GM12874 (cell line): ENCODE data around the gene DLGAP1.

Experiments used
- TF ChIP-seq, protein P1 (sequence below): IDR thresholded peaks from 2 replicates; pipeline ENCODE4 v1.5.1; 2011; ENCODE audit warnings: low read depth, mild to moderate bottlenecking, control low read depth, low read length, moderate library complexity; ENCODE audit not compliant: insufficient read depth

The DLGAP1 gene

DNA sequence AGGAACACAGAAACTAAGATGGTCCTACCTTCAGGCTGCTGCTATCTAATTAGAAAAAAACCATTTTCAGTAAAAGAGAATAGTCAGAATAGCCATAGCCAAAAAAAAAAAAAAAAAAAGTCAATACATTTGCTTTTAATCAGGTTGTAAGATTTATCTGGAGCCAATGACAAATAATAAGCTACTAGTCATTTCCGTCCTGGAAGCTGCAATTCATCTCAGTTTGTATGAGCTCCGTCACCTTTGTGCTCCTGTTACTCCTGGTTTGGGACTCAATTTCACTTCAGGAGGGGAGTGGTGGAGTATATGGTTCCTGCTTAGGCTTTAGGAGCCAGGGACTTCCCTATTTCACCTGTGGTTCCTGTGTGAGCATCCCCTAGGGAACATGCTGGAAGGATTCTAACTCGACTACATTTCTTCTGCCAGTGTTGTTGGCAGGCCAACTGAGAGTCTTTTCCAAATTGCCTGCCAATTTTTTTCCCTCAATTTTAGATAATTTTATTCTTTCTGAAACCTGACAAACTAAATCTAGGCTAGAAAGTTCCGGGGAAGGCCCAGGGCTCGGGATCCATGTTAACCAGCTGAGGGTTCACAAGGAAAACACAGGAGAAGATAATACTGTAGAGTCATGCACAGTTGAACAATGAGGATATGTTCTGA lies 481.8 kb downstream of the DLGAP1 start:
- TF ChIP-seq, protein P1, sequence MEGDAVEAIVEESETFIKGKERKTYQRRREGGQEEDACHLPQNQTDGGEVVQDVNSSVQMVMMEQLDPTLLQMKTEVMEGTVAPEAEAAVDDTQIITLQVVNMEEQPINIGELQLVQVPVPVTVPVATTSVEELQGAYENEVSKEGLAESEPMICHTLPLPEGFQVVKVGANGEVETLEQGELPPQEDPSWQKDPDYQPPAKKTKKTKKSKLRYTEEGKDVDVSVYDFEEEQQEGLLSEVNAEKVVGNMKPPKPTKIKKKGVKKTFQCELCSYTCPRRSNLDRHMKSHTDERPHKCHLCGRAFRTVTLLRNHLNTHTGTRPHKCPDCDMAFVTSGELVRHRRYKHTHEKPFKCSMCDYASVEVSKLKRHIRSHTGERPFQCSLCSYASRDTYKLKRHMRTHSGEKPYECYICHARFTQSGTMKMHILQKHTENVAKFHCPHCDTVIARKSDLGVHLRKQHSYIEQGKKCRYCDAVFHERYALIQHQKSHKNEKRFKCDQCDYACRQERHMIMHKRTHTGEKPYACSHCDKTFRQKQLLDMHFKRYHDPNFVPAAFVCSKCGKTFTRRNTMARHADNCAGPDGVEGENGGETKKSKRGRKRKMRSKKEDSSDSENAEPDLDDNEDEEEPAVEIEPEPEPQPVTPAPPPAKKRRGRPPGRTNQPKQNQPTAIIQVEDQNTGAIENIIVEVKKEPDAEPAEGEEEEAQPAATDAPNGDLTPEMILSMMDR = no peak

DNA sequence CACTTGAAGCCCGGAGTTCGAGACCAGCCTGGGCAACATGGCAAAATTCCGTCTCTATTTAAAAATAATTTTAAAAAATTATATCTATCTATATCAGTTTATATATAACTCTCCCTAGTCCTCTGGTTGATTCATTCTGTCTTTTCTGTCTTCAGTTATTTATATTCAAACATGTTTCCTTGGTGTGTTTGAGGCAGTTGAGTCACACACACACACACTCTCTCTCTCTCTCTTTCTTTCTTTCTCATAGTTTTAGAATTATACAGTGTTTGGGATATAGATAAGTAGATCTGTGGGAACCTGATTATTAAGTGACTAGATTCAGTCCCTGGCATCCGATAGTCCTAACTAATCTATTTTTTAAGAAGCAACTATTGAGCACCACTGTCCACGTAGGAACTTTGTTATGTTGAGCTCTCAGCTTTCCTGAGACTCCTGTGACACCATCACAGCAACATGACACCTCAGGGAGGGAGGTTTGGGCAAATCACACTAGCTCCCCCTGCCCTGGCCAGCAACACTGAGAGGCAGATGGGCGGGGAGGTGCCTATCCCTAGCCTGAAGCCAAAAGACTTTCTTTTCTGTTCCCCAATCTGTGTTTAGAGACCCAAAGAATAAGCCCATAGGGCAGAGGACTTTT lies 482.7 kb downstream of the DLGAP1 start:
- TF ChIP-seq, protein P1 = no peak

DNA sequence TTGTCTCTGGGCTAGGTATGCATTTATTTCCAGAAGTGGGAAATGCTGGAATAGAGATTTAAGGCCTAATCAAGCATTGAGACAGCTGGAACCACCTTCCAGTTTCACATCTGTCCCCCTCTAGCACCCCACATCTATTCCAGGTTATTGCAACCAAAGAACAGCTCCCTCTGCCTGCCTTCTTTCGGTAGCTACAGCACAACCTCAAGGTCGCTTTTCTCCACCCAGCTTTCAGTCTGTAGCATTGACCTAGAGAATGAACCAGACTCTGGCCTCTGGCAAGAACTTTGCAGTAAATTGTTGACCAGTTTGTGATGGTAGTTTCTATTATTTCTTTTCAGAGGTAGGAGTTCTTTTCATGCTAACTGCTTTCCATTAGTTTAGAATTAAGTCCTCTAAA lies 484.2 kb downstream of the DLGAP1 start:
- TF ChIP-seq, protein P1 = 0 out of 2 replicates have a peak, but pooled peaks have one; percentile 6

DNA sequence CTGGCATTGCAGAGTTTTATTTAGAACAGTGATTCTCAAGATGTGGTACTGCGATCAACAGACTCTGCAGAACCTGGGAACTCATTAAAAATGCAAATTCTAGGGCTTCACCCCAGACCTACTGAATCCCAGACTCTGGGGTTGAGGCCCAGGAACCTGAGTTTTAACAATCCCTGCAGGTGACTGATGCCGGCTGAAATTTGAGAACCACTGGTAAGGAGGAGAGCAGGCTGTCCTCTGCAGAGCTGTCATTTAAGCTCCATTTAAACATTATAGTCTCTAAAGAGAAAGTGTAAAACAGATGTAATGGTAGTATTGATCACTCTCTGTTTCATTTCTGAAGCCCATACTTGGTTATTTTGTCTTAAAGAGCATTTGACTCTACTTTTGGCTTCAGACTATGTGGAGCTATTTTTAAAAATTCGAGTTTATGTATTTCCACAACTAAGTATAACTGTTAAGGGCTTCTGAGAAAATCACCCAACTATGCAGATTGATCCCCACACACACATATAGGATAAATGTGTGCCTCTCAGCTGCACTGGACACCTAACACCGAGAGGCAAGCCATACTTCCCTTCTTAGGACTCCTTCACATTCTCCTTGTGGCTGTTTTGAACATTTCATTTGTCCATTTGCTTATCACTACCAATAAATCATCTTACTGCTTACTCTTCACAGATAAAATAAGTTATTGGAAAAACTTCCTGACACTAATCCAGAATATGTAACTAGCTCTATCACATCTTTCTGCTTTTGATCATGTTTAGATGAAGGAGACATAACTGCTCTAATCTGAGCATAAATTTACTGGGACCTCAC lies 487.5 kb downstream of the DLGAP1 start:
- TF ChIP-seq, protein P1 = no peak

DNA sequence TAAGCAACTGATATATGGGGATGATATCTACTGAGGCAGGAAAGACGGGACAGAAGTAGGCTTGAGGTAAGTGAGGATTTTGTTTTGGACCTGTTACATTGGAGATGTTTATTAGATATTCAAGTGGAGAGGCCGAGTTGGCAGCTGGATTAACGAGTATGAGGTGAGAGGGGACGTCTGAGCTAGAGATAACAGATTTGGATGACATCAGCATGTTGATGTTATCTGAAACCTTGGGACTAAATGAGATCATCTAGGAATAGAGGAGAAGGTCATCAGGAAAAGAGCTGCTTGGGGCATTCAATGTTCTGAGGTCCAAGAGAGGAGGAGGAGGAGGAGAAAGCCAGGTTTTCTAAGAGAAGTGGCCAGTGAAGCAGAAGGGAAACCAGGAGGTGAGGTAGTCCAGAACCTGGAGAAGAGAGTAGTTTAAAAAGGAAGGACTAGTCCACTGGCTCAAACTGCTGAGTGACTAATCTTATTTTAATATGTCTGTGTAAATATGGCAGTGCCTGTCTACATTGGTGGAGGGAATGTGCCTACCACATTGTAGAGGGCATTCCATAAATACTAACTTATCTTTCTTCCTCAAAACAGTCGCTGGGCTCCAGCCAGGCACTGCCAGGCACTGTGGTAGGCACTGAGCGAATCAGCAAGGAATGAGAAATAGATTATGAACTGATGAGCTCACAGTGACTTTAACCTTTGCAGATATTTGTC lies 488.3 kb downstream of the DLGAP1 start:
- TF ChIP-seq, protein P1 = no peak

DNA sequence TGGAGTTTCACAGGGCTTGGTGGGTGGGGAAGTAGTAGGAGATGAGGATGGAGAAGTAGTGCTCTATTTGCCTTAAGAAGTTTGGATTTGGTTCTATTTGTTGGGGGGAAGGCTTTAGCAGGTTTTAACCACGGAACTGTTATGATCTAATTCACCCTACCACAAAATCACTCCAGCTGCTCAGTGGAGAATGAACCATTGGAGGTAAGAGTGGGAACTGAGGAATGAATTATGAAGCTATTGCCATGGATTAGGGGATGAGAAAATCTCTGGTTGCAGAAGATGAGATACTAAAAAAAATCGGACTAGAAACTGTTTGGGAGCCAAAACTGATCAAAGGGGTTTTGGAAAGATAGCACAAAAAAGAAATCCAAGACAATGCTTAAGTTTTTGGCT lies 488.9 kb downstream of the DLGAP1 start:
- TF ChIP-seq, protein P1 = no peak

DNA sequence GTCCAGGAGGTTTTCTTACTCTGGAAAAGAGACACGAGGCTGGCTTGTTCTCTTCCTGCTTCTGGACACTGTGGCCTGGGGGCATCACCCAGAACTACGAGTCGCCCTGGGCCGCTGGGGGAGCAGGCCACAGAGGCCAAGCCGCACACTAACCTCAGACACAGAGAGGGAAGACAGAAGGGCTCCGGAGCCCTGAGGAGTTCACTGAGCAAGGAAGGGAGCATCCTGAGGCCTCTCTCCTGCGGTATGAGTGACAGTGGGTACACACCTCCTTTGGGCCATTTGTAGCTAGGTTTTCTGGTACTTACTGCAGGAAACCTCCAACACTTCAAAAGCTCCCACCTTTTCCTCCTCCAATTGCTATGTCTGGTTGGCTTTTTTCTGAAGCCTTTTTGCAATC lies 494.1 kb downstream of the DLGAP1 start:
- TF ChIP-seq, protein P1 = no peak
